AG04450 (cell line): Measurements from ENCODE around the gene FLT4. TPM values are rescaled to one million over a fixed set of nuclear protein-coding genes. Genes with fewer than 3 reads are reported as not detected.

Source experiments
- CTCF ChIA-PET: fragments of 300-600, 350-600 bp; formaldehyde crosslinking; extraction: SDS; loops from one replicate; lab custom pipeline; 2022; ENCODE audit warnings: antibody characterized with exemption, inconsistent platforms; lab: Charles Lee
- POLR2A ChIA-PET: fragments of 350-600 bp; formaldehyde crosslinking; extraction: SDS; loops from one replicate; lab custom pipeline; 2021; ENCODE audit warnings: antibody characterized with exemption, inconsistent platforms; lab: Yijun Ruan, JAX
- DNase-seq: peaks from one replicate; pipeline ENCODE4 v3.0.0-alpha.2; 2011; ENCODE audit warnings: low read depth, low spot score
- H3K27ac ChIP-seq: one replicate; pipeline ENCODE4 v1.5.1; 2012; ENCODE audit warnings: low read depth, low read length, control low read depth
- H3K27me3 ChIP-seq: one replicate; pipeline ENCODE4 v1.6.0; 2012; ENCODE audit warnings: low read length; ENCODE audit not compliant: control insufficient read depth, insufficient read depth
- H3K4me3 ChIP-seq: 2 replicates; pipeline ENCODE4 v1.5.1; 2011; ENCODE audit warnings: mild to moderate bottlenecking, low read depth, low read length, control low read depth
- H3K9me3 ChIP-seq: 2 replicates; pipeline ENCODE4 v1.5.1; 2012; ENCODE audit warnings: low read length; ENCODE audit not compliant: control insufficient read depth, insufficient read depth
- CTCF ChIP-seq: IDR thresholded peaks from 2 replicates; pipeline ENCODE4 v1.5.1; 2011; ENCODE audit warnings: low read depth, low read length, control low read depth, inconsistent platforms
- polyA plus RNA-seq: library from polyadenylated mRNA; depleted of rRNA; stranded (reverse); fragments of >200 nt; gene quantifications from 2 replicates; pipeline ENCODE4 v1.2.3, GENCODE V29; 2011

The FLT4 gene
- polyA plus RNA-seq, 1 experiment, result not detected

- POLR2A ChIA-PET, result no interaction called here
- DNase-seq, result no peak
- no peak overlapping the region for H3K4me3 ChIP-seq
- CTCF ChIA-PET, result no interaction called here
- TF ChIP-seq CTCF, result no peak
- no peak overlapping the region for H3K27ac ChIP-seq
- peaks cover 4% of the 10 kb centered on the region for H3K27me3 ChIP-seq
- H3K9me3 ChIP-seq, result peaks cover 22% of the 10 kb centered on the region
Measured at GRCh38 chr5:180631549-180632383, 17.6 kb downstream of the FLT4 start.

GRCh38 chr5:180630426-180630825, 19.0 kb downstream of the FLT4 start:
- no peak for TF ChIP-seq CTCF
- no peak overlapping the region for H3K27ac ChIP-seq
- H3K27me3 ChIP-seq, result peaks cover 4% of the 10 kb centered on the region
- H3K9me3 ChIP-seq, result peaks cover 18% of the 10 kb centered on the region; the same call in 1 of the 2 replicates
- ChIA-PET POLR2A (no interaction called here), CTCF (no interaction called here)
- DNase-seq, result no peak
- no peak overlapping the region for H3K4me3 ChIP-seq

- Histone ChIP-seq H3K4me3 (no peak overlapping the region), H3K27me3 (peaks cover 4% of the 10 kb centered on the region), H3K9me3 (peaks cover 18% of the 10 kb centered on the region; the same call in 1 of the 2 replicates), H3K27ac (no peak overlapping the region)
- ChIA-PET CTCF (no interaction called here), POLR2A (no interaction called here)
- TF ChIP-seq CTCF, result no peak
- no peak for DNase-seq
Measured at GRCh38 chr5:180629831-180630382, 19.5 kb downstream of the FLT4 start.

GRCh38 chr5:180628827-180629750, 20.3 kb downstream of the FLT4 start:
- ChIA-PET CTCF (no interaction called here), POLR2A (no interaction called here)
- H3K27ac ChIP-seq, result no peak overlapping the region
- no peak for DNase-seq
- no peak for TF ChIP-seq CTCF
- no peak overlapping the region for H3K4me3 ChIP-seq
- peaks cover 18% of the 10 kb centered on the region; the same call in 1 of the 2 replicates for H3K9me3 ChIP-seq
- H3K27me3 ChIP-seq, result peaks cover 4% of the 10 kb centered on the region
